ENCODE results near the gene AMBN.

GRCh38 chr4:70559211-70559830, 32.7 kb upstream of the AMBN start:
- TF ChIP-seq TAF1 (IDR thresholded peaks at IDR 0.05; ENCODE audit: low read depth, low read length), result no peak
- no peak for TF ChIP-seq POLR2A (IDR thresholded peaks at IDR 0.05; ENCODE audit: low read depth, low read length)
- TF ChIP-seq POLR2AphosphoS5 (IDR thresholded peaks at IDR 0.05; ENCODE audit: low read depth, low read length), result no peak
- no peak for TF ChIP-seq SPI1 (IDR thresholded peaks at IDR 0.05; ENCODE audit: low read depth, low read length)

Data from GM12891 (cell line).